NT2/D1 (cell line): Measurements from ENCODE around the gene EXD1.
"Not testable (repeated sequence)": the region's sequence is repeated elsewhere in the genome, so short reads cannot be mapped to it uniquely, and the experiment has no call there.

Experiments used
- SUZ12 ChIP-seq: IDR thresholded peaks from 2 replicates; pipeline ENCODE4 v1.6.1; 2011; ENCODE audit not compliant: insufficient read length, insufficient read depth; ENCODE audit errors: extremely low read depth
- YY1 ChIP-seq: IDR thresholded peaks from 2 replicates; pipeline ENCODE4 v1.6.1; 2011; ENCODE audit not compliant: insufficient read length, insufficient read depth
- ZNF274 ChIP-seq: IDR thresholded peaks from 2 replicates; pipeline ENCODE4 v1.6.1; 2011; ENCODE audit warnings: mild to moderate bottlenecking, low read depth, low read length

DNA sequence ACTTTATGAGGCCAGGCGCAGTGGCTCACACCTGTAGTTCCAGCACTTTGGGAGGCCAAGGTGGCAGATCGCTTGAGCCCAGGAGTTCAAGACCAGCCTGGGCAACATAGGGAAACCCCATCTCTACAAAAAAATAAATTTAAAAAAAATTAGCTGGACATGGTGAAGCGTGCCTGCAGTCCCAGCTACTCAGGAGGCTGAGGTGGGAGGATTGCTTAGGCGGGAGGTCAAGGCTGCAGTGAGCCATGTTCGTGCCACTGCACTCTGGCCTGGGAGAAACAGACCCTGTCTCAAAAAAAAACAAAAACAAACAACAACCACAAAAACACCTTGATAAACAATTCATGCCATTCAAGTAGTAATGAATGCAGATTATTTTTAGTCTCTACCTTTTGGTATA, 4.7 kb upstream of the EXD1 start:
- TF ChIP-seq ZNF274, SUZ12, YY1: not testable (repeated sequence)
